Measurements from ENCODE around the gene HSD11B1.

DNA sequence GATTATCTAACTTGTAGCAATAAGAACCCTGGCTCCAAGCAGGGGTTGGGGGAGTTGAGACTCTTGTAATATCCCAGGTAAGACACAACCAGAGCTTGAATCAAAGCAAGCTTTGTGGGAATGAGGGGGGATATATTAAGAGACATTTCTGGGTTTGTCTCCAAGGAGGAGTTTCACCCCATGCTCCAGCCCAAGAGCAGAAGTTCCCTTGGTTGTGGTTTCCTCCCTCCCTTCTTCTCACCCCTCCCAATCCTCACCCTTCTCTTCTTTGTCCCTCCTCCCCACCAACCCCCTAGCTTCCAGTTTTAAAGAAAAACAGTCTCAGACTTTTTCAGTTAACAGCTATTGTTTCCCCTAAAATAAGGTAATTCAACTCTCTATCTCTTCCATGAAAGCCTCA, 63.1 kb downstream of the HSD11B1 start:
- no peak for TF ChIP-seq POLR2A (IDR thresholded peaks at IDR 0.05)
- TF ChIP-seq, protein P1, sequence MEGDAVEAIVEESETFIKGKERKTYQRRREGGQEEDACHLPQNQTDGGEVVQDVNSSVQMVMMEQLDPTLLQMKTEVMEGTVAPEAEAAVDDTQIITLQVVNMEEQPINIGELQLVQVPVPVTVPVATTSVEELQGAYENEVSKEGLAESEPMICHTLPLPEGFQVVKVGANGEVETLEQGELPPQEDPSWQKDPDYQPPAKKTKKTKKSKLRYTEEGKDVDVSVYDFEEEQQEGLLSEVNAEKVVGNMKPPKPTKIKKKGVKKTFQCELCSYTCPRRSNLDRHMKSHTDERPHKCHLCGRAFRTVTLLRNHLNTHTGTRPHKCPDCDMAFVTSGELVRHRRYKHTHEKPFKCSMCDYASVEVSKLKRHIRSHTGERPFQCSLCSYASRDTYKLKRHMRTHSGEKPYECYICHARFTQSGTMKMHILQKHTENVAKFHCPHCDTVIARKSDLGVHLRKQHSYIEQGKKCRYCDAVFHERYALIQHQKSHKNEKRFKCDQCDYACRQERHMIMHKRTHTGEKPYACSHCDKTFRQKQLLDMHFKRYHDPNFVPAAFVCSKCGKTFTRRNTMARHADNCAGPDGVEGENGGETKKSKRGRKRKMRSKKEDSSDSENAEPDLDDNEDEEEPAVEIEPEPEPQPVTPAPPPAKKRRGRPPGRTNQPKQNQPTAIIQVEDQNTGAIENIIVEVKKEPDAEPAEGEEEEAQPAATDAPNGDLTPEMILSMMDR (IDR thresholded peaks at IDR 0.05) = no peak
